NB4 (cell line): ENCODE measurements around the gene GNB1L.

ENCODE experiments used
- POLR2A ChIP-seq: IDR thresholded peaks from 2 replicates; pipeline ENCODE4 v1.6.1; 2011; ENCODE audit warnings: mild to moderate bottlenecking; ENCODE audit not compliant: insufficient read length; ENCODE audit errors: extremely low read depth
- TF ChIP-seq, protein P1 (sequence below): IDR thresholded peaks from one replicate; pipeline ENCODE4 v1.5.1; 2012; ENCODE audit warnings: low read depth, low read length

- no peak for TF ChIP-seq POLR2A
- TF ChIP-seq, protein P1, sequence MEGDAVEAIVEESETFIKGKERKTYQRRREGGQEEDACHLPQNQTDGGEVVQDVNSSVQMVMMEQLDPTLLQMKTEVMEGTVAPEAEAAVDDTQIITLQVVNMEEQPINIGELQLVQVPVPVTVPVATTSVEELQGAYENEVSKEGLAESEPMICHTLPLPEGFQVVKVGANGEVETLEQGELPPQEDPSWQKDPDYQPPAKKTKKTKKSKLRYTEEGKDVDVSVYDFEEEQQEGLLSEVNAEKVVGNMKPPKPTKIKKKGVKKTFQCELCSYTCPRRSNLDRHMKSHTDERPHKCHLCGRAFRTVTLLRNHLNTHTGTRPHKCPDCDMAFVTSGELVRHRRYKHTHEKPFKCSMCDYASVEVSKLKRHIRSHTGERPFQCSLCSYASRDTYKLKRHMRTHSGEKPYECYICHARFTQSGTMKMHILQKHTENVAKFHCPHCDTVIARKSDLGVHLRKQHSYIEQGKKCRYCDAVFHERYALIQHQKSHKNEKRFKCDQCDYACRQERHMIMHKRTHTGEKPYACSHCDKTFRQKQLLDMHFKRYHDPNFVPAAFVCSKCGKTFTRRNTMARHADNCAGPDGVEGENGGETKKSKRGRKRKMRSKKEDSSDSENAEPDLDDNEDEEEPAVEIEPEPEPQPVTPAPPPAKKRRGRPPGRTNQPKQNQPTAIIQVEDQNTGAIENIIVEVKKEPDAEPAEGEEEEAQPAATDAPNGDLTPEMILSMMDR, result no peak
These were observed 4.6 kb downstream of the GNB1L start for GRCh38 chr22:19849835-19850762.
